ENCODE results near the gene GJC1. TPM values are rescaled to one million over a fixed set of nuclear protein-coding genes. Genes with fewer than 3 reads are reported as not detected.
A peak's percentile ranks its signal among the peaks of the same experiment; 100 is the strongest.

Gene GJC1
- 60.9 TPM for total RNA-seq (ENCODE audit: unreplicated experiment)
- long read RNA-seq, partial matches to known transcripts: 1 of 2 reads
- long read RNA-seq, other reads (novel, unspliced or antisense): 1 of 2 reads

- Mint-ChIP-seq H3K4me3 (ENCODE audit: unreplicated experiment) (peak within 1 kb of the TSS; percentile 96), H3K4me1 (ENCODE audit: low read depth, unreplicated experiment) (no peaks in the 10 kb centered on the region), H3K9me3 (ENCODE audit: unreplicated experiment) (peaks cover 9% of the 10 kb centered on the region), H3K36me3 (ENCODE audit: unreplicated experiment) (no peaks in the 10 kb centered on the region), H3K27ac (ENCODE audit: unreplicated experiment) (peak within 1 kb of the TSS; percentile 94), H3K27me3 (ENCODE audit: unreplicated experiment) (peaks cover 14% of the 10 kb centered on the region)
- peak; percentile 74 for DNase-seq
- no peak for TF ChIP-seq CTCF (IDR thresholded peaks at IDR 0.05; ENCODE audit: partially characterized antibody, unreplicated experiment)
Measured at GRCh38 chr17:44829523-44830358, at the start of gene GJC1. Gene GJC1 (minus strand): TSS chr17:44830287. CDS start chr17:44805817, 24,470 bp downstream.

GRCh38 chr17:44879376-44879775, 49.3 kb upstream of the GJC1 start:
- Mint-ChIP-seq H3K36me3 (ENCODE audit: unreplicated experiment) (no peaks in the 10 kb centered on the region), H3K4me3 (ENCODE audit: unreplicated experiment) (no peak overlapping the region), H3K27me3 (ENCODE audit: unreplicated experiment) (peaks cover 2% of the 10 kb centered on the region), H3K4me1 (ENCODE audit: low read depth, unreplicated experiment) (peaks cover 2% of the 10 kb centered on the region), H3K9me3 (ENCODE audit: unreplicated experiment) (peaks cover 2% of the 10 kb centered on the region), H3K27ac (ENCODE audit: unreplicated experiment) (no peak overlapping the region)
- TF ChIP-seq CTCF (IDR thresholded peaks at IDR 0.05; ENCODE audit: partially characterized antibody, unreplicated experiment): no peak
- no peak for DNase-seq

GRCh38 chr17:44878627-44879221, 48.6 kb upstream of the GJC1 start:
- TF ChIP-seq CTCF (IDR thresholded peaks at IDR 0.05; ENCODE audit: partially characterized antibody, unreplicated experiment): peak; percentile 70
- peaks cover 2% of the 10 kb centered on the region for H3K9me3 Mint-ChIP-seq (ENCODE audit: unreplicated experiment)
- no peak overlapping the region for H3K27ac Mint-ChIP-seq (ENCODE audit: unreplicated experiment)
- H3K36me3 Mint-ChIP-seq (ENCODE audit: unreplicated experiment): no peaks in the 10 kb centered on the region
- H3K4me1 Mint-ChIP-seq (ENCODE audit: low read depth, unreplicated experiment): peaks cover 2% of the 10 kb centered on the region
- peaks cover 2% of the 10 kb centered on the region for H3K27me3 Mint-ChIP-seq (ENCODE audit: unreplicated experiment)
- no peak overlapping the region for H3K4me3 Mint-ChIP-seq (ENCODE audit: unreplicated experiment)
- peak; percentile 43 for DNase-seq

GRCh38 chr17:44877121-44877520, 47.0 kb upstream of the GJC1 start:
- Mint-ChIP-seq H3K4me1 (ENCODE audit: low read depth, unreplicated experiment) (peaks cover 2% of the 10 kb centered on the region), H3K27me3 (ENCODE audit: unreplicated experiment) (peaks cover 2% of the 10 kb centered on the region), H3K9me3 (ENCODE audit: unreplicated experiment) (no peaks in the 10 kb centered on the region), H3K4me3 (ENCODE audit: unreplicated experiment) (no peak overlapping the region), H3K36me3 (ENCODE audit: unreplicated experiment) (no peaks in the 10 kb centered on the region), H3K27ac (ENCODE audit: unreplicated experiment) (no peak overlapping the region)
- no peak for TF ChIP-seq CTCF (IDR thresholded peaks at IDR 0.05; ENCODE audit: partially characterized antibody, unreplicated experiment)
- DNase-seq: no peak

GRCh38 chr17:44875761-44876160, 45.7 kb upstream of the GJC1 start:
- Mint-ChIP-seq H3K36me3 (ENCODE audit: unreplicated experiment) (no peaks in the 10 kb centered on the region), H3K27ac (ENCODE audit: unreplicated experiment) (no peak overlapping the region)

More at GRCh38 chr17:44875761-44876160, 45.7 kb upstream of the GJC1 start:
- TF ChIP-seq CTCF (IDR thresholded peaks at IDR 0.05; ENCODE audit: partially characterized antibody, unreplicated experiment): no peak
- H3K27me3 Mint-ChIP-seq (ENCODE audit: unreplicated experiment): peaks cover 2% of the 10 kb centered on the region
- H3K9me3 Mint-ChIP-seq (ENCODE audit: unreplicated experiment): no peaks in the 10 kb centered on the region
- DNase-seq: no peak
- H3K4me1 Mint-ChIP-seq (ENCODE audit: low read depth, unreplicated experiment): peaks cover 2% of the 10 kb centered on the region
- no peak overlapping the region for H3K4me3 Mint-ChIP-seq (ENCODE audit: unreplicated experiment)
